HG02981 (cell line): Measurements from ENCODE around the gene CACNB4.
"Not testable (repeated sequence)": the region's sequence is repeated elsewhere in the genome, so short reads cannot be mapped to it uniquely, and the experiment has no call there.

ENCODE experiments used
- ATAC-seq: cut with Tn5 transposase; IDR thresholded peaks from one replicate; pipeline ENCODE4 v1.9.1; 2021; ENCODE audit warnings: mild to moderate bottlenecking, moderate library complexity; ENCODE audit not compliant: unreplicated experiment

CACNB4 gene

DNA sequence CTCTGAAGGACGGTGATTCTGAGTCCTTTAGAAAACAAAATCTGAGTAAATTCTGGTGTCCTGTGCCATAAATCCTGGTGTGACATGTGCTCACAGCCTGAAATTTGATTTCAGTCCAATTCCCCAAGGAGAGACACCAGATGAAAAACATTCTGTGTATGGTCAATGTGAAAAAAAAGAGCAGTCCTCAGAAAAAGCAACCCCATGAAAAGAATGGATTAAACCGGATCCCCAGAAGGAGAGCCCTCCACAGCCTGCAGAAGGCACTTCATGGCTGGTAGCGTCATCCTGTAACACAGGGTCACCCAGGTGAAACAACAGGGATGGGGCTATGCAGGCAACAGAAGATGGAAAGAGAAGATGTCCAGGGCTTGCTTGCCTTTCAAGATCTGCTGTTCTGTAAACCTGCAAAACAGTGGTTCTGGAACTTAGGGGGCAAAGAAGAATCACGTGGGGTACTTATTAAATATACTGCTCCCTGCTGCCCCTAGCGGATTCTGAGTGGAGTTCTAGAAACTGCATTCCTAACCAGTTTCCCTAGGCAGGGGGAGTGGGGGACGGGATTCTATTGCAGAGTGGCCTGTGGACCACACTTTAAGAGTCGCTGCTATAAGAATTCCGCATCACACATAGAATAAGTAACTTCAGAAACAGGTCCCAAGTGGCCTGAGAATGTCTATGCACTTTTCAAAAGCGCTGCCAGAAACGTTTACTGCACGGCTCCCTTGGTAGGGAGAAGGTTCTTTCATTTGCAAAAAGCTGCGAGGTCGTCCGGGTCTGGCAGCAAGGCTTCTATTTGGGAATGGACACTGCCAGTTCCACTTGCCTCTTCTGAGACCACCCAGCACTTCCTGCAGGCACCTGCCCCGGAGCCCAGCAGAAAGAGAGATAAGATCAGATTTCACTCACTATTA, 151.7 kb downstream of the CACNB4 start:
- peak; percentile 76 for ATAC-seq

GRCh38 chr2:151946250-151946884, 152.5 kb downstream of the CACNB4 start:
- no peak for ATAC-seq

DNA sequence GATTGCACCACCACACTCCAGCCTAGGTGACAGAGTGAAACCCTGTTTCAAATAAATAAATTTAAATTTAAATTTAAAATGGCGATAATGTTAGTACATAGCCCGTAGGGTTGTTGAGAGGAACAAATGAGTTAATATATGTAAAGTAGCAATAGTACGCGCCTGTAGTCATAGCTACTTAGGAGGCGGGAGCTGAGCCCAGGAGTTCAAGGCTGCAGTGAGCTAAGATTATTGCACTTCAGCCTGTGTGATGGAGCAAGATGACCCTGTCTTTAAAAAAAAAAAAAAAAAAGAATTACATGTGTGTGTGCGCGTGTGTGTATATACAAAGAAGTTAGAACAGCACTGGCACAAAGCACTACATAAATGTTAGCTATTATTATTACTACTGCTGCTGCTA, 153.2 kb downstream of the CACNB4 start:
- no peak for ATAC-seq

DNA sequence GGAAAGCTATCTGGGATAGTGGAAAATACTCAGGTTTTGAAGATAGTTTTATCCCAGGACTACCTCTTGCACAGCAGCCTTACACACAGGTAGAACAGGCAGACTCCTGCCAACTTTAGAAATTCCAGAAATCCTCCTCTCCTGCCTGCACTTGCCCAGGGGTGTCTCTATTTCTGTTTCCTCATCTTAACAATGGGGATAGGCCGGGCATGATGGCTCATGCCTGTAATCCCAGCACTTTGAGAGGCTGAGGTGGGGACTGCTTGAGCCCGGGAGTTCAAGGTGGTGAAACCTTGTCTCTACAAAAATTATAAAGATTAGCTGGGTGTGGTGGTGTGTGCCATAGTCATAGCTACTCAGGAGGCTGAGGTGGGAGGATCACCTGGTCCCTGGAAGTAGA, 153.7 kb downstream of the CACNB4 start:
- ATAC-seq = no peak

DNA sequence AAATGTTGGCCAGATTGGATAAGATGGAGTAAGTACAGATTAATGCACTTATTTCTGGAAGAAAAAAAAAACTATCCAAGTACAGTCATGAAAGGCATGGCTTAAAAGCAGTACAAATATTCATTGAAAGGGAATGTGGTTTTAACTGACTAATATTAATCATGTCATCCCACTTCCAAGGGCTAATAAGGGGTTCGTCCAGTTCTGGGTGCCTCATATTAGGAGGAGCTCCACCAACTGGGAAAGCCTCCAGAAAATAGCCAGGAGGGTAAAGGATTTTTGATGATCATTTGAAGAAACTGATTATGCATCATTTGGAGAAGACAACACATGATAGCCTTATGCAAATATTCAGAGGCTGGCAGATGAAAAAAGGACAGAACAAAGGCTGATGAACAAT, 155.4 kb downstream of the CACNB4 start:
- ATAC-seq = no peak

- not testable (repeated sequence) for ATAC-seq
Observed at GRCh38 chr2:151942540-151943205, 156.2 kb downstream of the CACNB4 start.

- no peak for ATAC-seq
Observed at GRCh38 chr2:151937966-151938365, 160.9 kb downstream of the CACNB4 start.

- no peak for ATAC-seq
Observed at GRCh38 chr2:151936626-151937025, 162.2 kb downstream of the CACNB4 start.

DNA sequence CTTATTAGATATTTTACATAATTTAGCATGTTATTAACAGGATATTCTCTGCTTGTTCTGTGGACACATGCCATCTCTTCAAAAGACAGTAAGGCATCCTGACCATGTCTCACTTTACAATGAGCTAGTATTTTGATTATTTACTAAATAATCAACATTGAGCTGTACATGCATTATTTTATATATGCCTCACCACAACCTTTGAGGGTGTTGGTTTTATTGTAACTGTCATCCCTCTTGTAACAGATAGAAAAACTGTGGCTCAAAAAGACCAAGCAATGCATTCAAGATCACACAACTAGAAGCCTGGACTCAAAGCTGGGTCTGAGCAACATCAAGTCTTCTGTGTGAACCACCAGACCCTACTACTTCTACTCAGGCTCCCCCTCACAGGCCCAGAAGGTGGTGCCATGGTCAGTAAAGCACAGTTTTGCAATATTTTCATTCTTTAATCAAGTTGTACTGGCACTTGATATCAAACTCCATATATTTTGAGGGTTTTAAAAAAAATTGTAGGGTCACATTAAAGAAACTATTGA, 165.5 kb downstream of the CACNB4 start:
- ATAC-seq = no peak

DNA sequence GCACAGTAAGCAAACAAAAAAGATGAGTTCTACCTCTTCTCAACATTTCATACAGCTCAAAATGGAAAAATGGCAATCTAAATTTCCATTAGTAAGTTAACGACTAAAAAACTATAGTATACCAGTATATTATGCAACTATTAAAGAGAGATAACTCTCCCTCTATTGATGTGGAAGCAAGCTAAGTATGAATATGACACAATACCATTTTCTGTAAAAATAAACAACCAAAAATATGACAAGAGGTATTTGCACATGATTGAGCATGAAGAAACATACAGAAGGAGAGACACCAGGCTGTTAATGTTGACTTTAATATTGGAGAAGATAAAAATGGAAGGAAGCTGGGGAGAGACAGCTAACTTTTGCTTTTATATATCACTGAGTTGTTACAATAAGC, 167.1 kb downstream of the CACNB4 start:
- no peak for ATAC-seq

GRCh38 chr2:151931030-151931611, 167.7 kb downstream of the CACNB4 start:
- no peak for ATAC-seq

- no peak for ATAC-seq
Observed at GRCh38 chr2:151930042-151930441, 168.8 kb downstream of the CACNB4 start.

- ATAC-seq = no peak
Observed at GRCh38 chr2:151928380-151928779, 170.5 kb downstream of the CACNB4 start.

DNA sequence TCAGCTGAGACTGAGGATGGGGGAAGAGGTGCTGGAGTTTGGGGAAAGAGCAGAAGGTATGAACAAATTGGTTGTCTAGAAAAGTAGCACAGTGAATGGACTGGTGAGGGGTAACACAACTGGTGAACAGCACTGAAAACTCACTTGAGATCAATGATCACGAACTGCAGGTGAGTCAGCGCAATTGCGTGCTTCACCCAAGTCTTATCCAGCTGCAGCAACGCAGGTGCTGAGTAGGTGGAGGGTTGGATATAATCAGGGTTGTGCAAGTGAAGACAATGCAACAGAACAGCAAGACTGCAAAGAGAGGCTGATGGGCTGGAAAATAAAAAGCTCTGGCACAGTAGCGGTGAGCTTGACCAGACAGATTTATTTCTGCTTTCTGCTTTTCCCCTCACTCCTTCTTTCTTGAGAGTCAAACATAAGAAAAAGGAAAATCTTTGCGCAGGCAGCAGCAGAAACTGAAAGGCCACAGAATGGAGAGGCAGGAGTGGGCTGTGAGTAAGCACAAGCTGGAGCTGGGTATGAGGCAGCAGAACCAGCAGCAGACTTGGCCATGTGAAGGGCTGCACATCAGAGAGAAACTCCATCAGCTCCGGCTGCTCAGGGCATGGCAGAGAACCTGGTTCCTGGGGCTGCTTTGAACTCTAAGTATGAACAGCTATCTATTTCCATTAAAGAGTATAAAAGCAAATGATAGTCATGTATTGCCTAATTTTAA, 171.2 kb downstream of the CACNB4 start:
- no peak for ATAC-seq

DNA sequence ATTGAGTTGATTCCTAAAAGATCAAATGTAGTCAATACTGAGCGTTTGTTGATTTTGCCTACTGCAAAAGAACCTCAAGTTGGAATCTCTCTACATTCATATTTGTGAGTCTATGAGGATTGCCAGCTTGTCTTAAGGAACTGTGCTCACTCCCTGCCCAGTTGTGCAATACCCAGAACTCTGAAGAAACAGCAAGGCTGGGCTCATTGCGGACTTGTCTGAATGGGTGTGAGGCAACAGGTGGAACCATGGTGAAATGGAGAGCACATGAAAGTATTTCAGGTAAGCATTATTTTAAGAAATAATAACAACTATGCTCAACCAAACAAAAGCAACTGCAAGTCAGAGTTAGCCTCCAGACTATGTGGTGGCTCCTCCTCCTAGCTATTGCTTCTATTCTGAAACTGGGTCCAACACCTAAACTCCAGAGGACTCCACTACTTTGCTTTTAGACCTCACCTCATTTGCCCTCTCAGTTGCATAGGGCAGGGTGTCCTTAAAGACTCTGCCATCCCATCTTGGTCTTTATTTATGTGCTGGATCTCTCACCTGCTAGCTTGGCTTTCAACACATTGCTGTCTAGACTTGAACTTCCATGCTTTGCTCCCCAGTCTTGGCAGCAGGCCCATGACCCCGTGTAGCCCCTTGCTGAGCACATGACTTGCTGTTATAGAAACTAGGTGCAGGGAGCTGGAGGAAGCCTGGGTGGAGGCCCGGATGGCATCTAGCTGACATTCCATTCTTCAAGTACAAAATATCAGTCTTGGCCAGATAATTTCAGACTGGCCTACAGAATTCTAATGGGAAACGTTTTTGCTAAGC, 175.8 kb downstream of the CACNB4 start:
- no peak for ATAC-seq

DNA sequence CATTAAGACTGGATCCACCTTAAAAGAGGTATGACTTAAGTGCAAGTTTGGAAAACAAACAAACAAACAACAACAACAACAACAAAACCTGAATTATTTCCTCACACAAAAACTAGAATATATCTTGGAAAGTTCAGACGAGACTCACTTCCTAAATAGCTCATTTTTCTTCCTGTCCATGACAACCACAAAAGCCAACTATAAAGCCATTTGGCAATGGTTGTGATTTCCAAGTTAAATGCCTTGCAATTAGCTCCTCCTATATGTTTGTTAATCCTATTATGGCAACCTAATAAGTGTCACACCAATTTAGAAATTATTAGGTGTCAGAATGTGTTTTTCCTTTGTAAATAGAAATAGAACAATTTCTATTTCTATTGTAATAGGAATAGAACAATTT, 179.1 kb downstream of the CACNB4 start:
- ATAC-seq = no peak

GRCh38 chr2:151918308-151918707, 180.5 kb downstream of the CACNB4 start:
- no peak for ATAC-seq

GRCh38 chr2:151916632-151917031, 182.2 kb downstream of the CACNB4 start:
- no peak for ATAC-seq

DNA sequence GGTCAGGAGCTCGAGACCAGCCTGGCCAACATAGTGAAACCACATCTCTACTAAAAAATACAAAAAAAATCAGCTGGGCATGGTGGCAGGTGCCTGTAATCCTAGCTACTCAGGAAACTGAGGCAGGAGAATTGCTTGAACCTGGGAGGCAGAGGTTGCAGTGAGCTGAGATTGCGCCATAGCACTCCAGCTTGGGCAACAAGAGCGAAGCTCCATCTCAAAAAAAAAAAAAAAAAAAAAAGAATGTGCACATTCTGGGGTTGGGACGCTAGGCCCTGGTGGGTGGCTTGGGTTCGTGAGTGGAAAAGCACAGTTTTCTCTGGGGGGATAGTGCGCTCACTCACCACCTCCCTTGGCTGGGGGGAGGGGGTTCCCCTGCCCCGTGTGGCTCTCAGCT, 183.2 kb downstream of the CACNB4 start:
- ATAC-seq = not testable (repeated sequence)
